ENCODE measurements around the gene FOXJ1. TPM values are rescaled to one million over a fixed set of nuclear protein-coding genes. Genes with fewer than 3 reads are reported as not detected.

FOXJ1 gene
- total and polyA plus RNA-seq, 4 donors = under 0.01 to 1.5 TPM; not detected in 2

GRCh38 chr17:76103274-76104139 is 37.5 kb downstream of the FOXJ1 start, which contains the start of gene EXOC7:
TSS of gene EXOC7 (minus strand) at chr17:76103787. CDS start at chr17:76103692, 95 bp downstream.
- no peaks in the 10 kb centered on the region for H3K9me3 ChIP-seq (ENCODE audit: control insufficient read depth in 4 of 4, low read length in 3 of 4)
- peaks cover 3 to 14% (median 8%) of the 10 kb centered on the region in 4 donors for H3K4me1 ChIP-seq (ENCODE audit: control insufficient read depth in 4 of 4, insufficient read depth in 4 of 4, low read length in 3 of 4)
- peak within 1 kb of the TSS; percentile 76 to 96 (median 94) for H3K4me3 ChIP-seq (ENCODE audit: low read depth in 1 of 3, low read length in 3 of 3)
- WGBS = 5% methylated on average over 55 of the region's 55 CpGs
- peak; percentile 99 for TF ChIP-seq YY1 (IDR thresholded peaks at IDR 0.05)
- TF ChIP-seq TAF1 (conservative IDR thresholded peaks at IDR 0.05) = no peak
- TF ChIP-seq, protein P1, sequence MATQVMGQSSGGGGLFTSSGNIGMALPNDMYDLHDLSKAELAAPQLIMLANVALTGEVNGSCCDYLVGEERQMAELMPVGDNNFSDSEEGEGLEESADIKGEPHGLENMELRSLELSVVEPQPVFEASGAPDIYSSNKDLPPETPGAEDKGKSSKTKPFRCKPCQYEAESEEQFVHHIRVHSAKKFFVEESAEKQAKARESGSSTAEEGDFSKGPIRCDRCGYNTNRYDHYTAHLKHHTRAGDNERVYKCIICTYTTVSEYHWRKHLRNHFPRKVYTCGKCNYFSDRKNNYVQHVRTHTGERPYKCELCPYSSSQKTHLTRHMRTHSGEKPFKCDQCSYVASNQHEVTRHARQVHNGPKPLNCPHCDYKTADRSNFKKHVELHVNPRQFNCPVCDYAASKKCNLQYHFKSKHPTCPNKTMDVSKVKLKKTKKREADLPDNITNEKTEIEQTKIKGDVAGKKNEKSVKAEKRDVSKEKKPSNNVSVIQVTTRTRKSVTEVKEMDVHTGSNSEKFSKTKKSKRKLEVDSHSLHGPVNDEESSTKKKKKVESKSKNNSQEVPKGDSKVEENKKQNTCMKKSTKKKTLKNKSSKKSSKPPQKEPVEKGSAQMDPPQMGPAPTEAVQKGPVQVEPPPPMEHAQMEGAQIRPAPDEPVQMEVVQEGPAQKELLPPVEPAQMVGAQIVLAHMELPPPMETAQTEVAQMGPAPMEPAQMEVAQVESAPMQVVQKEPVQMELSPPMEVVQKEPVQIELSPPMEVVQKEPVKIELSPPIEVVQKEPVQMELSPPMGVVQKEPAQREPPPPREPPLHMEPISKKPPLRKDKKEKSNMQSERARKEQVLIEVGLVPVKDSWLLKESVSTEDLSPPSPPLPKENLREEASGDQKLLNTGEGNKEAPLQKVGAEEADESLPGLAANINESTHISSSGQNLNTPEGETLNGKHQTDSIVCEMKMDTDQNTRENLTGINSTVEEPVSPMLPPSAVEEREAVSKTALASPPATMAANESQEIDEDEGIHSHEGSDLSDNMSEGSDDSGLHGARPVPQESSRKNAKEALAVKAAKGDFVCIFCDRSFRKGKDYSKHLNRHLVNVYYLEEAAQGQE (IDR thresholded peaks at IDR 0.05) = no peak
- peak in 1 of 2 donors; percentile 87 for TF ChIP-seq GABPA (IDR thresholded peaks at IDR 0.05 in 1 of 2, conservative IDR thresholded peaks at IDR 0.05 in 1 of 2)
- TF ChIP-seq FOXA1 (IDR thresholded peaks at IDR 0.05) = no peak
- TF ChIP-seq ATF3 (IDR thresholded peaks at IDR 0.05) = no peak
- TF ChIP-seq, protein P2, sequence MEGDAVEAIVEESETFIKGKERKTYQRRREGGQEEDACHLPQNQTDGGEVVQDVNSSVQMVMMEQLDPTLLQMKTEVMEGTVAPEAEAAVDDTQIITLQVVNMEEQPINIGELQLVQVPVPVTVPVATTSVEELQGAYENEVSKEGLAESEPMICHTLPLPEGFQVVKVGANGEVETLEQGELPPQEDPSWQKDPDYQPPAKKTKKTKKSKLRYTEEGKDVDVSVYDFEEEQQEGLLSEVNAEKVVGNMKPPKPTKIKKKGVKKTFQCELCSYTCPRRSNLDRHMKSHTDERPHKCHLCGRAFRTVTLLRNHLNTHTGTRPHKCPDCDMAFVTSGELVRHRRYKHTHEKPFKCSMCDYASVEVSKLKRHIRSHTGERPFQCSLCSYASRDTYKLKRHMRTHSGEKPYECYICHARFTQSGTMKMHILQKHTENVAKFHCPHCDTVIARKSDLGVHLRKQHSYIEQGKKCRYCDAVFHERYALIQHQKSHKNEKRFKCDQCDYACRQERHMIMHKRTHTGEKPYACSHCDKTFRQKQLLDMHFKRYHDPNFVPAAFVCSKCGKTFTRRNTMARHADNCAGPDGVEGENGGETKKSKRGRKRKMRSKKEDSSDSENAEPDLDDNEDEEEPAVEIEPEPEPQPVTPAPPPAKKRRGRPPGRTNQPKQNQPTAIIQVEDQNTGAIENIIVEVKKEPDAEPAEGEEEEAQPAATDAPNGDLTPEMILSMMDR (IDR thresholded peaks at IDR 0.05; ENCODE audit: low read depth, low read length, missing input control) = no peak
- no peak for TF ChIP-seq HNF4G (IDR thresholded peaks at IDR 0.05)
- TF ChIP-seq, protein P3, sequence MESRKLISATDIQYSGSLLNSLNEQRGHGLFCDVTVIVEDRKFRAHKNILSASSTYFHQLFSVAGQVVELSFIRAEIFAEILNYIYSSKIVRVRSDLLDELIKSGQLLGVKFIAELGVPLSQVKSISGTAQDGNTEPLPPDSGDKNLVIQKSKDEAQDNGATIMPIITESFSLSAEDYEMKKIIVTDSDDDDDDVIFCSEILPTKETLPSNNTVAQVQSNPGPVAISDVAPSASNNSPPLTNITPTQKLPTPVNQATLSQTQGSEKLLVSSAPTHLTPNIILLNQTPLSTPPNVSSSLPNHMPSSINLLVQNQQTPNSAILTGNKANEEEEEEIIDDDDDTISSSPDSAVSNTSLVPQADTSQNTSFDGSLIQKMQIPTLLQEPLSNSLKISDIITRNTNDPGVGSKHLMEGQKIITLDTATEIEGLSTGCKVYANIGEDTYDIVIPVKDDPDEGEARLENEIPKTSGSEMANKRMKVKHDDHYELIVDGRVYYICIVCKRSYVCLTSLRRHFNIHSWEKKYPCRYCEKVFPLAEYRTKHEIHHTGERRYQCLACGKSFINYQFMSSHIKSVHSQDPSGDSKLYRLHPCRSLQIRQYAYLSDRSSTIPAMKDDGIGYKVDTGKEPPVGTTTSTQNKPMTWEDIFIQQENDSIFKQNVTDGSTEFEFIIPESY (IDR thresholded peaks at IDR 0.05) = peak; percentile 74
- peaks cover 8 to 19% (median 12%) of the 10 kb centered on the region in 4 donors for H3K36me3 ChIP-seq (ENCODE audit: control insufficient read depth in 4 of 4, insufficient read depth in 3 of 4, low read depth in 1 of 4, low read length in 3 of 4)
- peak within 1 kb of the TSS; percentile 53 to 61 for H3K9ac ChIP-seq (ENCODE audit: low read depth in 1 of 2, low read length in 2 of 2)
- H3K27me3 ChIP-seq (ENCODE audit: control insufficient read depth in 4 of 4, insufficient read depth in 4 of 4, low read length in 3 of 4) = no peaks in the 10 kb centered on the region
- DNase-seq (ENCODE audit: low spot score) = peak; percentile 96
- H3K27ac ChIP-seq (ENCODE audit: low read depth in 1 of 2, low read length in 2 of 2) = peak within 1 kb of the TSS; percentile 17 to 61

DNA sequence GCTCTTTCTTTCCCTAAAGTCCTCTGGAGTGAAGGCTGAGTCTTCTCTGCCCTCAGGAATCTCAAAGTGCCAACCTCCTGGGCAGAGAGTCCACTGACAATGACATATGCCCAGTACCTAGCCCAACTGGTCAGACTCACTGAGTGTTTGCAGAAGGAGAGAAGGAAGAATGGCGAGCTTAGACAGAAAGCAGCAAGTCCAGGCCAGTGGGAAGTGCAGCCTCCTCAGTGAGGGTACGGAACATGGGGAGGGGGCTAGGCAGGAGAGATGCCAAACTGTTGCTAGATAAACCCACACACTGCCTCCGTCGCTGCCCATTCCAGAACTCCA is 38.1 kb downstream of the FOXJ1 start:
- peak overlapping the region; percentile 10 to 53 for H3K9ac ChIP-seq (ENCODE audit: low read depth in 1 of 2, low read length in 2 of 2)
- no peaks in the 10 kb centered on the region for H3K9me3 ChIP-seq (ENCODE audit: control insufficient read depth in 4 of 4, low read length in 3 of 4)
- H3K27ac ChIP-seq (ENCODE audit: low read depth in 1 of 2, low read length in 2 of 2) = peak overlapping the region in 1 of 2 donors; percentile 17
- H3K27me3 ChIP-seq (ENCODE audit: control insufficient read depth in 4 of 4, insufficient read depth in 4 of 4, low read length in 3 of 4) = no peaks in the 10 kb centered on the region
- peaks cover 8 to 19% (median 12%) of the 10 kb centered on the region in 4 donors for H3K36me3 ChIP-seq (ENCODE audit: control insufficient read depth in 4 of 4, insufficient read depth in 3 of 4, low read depth in 1 of 4, low read length in 3 of 4)
- DNase-seq (ENCODE audit: low spot score) = peak; percentile 33
- H3K4me3 ChIP-seq (ENCODE audit: low read depth in 1 of 3, low read length in 3 of 3) = peak overlapping the region; percentile 76 to 96 (median 94)
- TF ChIP-seq, protein P3 (IDR thresholded peaks at IDR 0.05) = no peak
- TF ChIP-seq EGR1 (IDR thresholded peaks at IDR 0.05; ENCODE audit: low read depth in 2 of 2) (no peak), FOXA1 (IDR thresholded peaks at IDR 0.05) (no peak), FOXA2 (IDR thresholded peaks at IDR 0.05) (no peak), HNF4A (conservative IDR thresholded peaks at IDR 0.05) (no peak), JUND (IDR thresholded peaks at IDR 0.05) (no peak), SP1 (IDR thresholded peaks at IDR 0.05) (no peak), YY1 (IDR thresholded peaks at IDR 0.05) (no peak)
- TF ChIP-seq, protein P1 (IDR thresholded peaks at IDR 0.05) = no peak
- peaks cover 3 to 14% (median 8%) of the 10 kb centered on the region in 4 donors for H3K4me1 ChIP-seq (ENCODE audit: control insufficient read depth in 4 of 4, insufficient read depth in 4 of 4, low read length in 3 of 4)
- WGBS = 2% methylated on average over 4 of the region's 4 CpGs
